NCI-H2029 (cell line): Measurements from ENCODE around the gene MYO18B.
A peak's percentile ranks its signal among the peaks of the same experiment; 100 is the strongest.
"Not testable (repeated sequence)": the region's sequence is repeated elsewhere in the genome, so short reads cannot be mapped to it uniquely, and the experiment has no call there.

Source experiments
- DNase-seq: peaks from one replicate; lab custom pipeline; 2025; lab: John Stamatoyannopoulos, UW

MYO18B gene

GRCh38 chr22:25741692-25742626 is at the start of gene MYO18B:
MYO18B (plus strand) TSS chr22:25742188; CDS start chr22:25761093, 18,905 bp downstream.
- DNase-seq = no peak

- DNase-seq = no peak
Measured at GRCh38 chr22:25692397-25693267, 49.4 kb upstream of the MYO18B start.

GRCh38 chr22:25693268-25693565 is 48.8 kb upstream of the MYO18B start:
- DNase-seq = no peak

- DNase-seq = no peak
Measured at GRCh38 chr22:25694196-25694907, 47.6 kb upstream of the MYO18B start.

- DNase-seq = no peak
Measured at GRCh38 chr22:25695146-25695545, 46.8 kb upstream of the MYO18B start.

- DNase-seq = no peak
Measured at GRCh38 chr22:25696763-25697162, 45.2 kb upstream of the MYO18B start.

- no peak for DNase-seq
Measured at GRCh38 chr22:25697181-25697664, 44.8 kb upstream of the MYO18B start.

GRCh38 chr22:25697978-25698377 is 44.0 kb upstream of the MYO18B start:
- DNase-seq = no peak

- DNase-seq = no peak
Measured at GRCh38 chr22:25698461-25698860, 43.5 kb upstream of the MYO18B start.

- no peak for DNase-seq
Measured at GRCh38 chr22:25698978-25699377, 43.0 kb upstream of the MYO18B start.

- DNase-seq = no peak
Measured at GRCh38 chr22:25701056-25701780, 40.8 kb upstream of the MYO18B start.

GRCh38 chr22:25702040-25702439 is 39.9 kb upstream of the MYO18B start:
- DNase-seq = peak; percentile 8

GRCh38 chr22:25702571-25703167 is 39.3 kb upstream of the MYO18B start:
- no peak for DNase-seq

GRCh38 chr22:25704701-25705100 is 37.3 kb upstream of the MYO18B start:
- DNase-seq = no peak

GRCh38 chr22:25706197-25706596 is 35.8 kb upstream of the MYO18B start:
- no peak for DNase-seq

GRCh38 chr22:25708430-25708829 is 33.6 kb upstream of the MYO18B start:
- DNase-seq = not testable (repeated sequence)

- DNase-seq = no peak
Measured at GRCh38 chr22:25709758-25710157, 32.2 kb upstream of the MYO18B start.

- no peak for DNase-seq
Measured at GRCh38 chr22:25710501-25710900, 31.5 kb upstream of the MYO18B start.

- DNase-seq = no peak
Measured at GRCh38 chr22:25711491-25711890, 30.5 kb upstream of the MYO18B start.

- DNase-seq = no peak
Measured at GRCh38 chr22:25712661-25713400, 29.2 kb upstream of the MYO18B start.
